Coronary artery (tissue), 2 donors: ENCODE data around the gene IL31.

ENCODE experiments used
- DNase-seq: peaks from one replicate; pipeline ENCODE4 v3.0.0-alpha.2; 2017; ENCODE audit warnings: low spot score
- H3K27ac ChIP-seq, 2 donors: fragments of 200-600 bp; sonication (generic); one replicate each; pipeline ENCODE4 v1.5.1; 2016 to 2019
- H3K4me3 ChIP-seq: fragments of 200-600 bp; sonication (generic); 2 replicates; pipeline ENCODE4 v1.5.1; 2016; ENCODE audit warnings: mild to moderate bottlenecking, moderate library complexity
- CTCF ChIP-seq: fragments of 200-600 bp; sonication (generic); IDR thresholded peaks from one replicate; pipeline ENCODE4 v1.5.1; 2019; ENCODE audit warnings: antibody characterized with exemption

The IL31 gene

DNA sequence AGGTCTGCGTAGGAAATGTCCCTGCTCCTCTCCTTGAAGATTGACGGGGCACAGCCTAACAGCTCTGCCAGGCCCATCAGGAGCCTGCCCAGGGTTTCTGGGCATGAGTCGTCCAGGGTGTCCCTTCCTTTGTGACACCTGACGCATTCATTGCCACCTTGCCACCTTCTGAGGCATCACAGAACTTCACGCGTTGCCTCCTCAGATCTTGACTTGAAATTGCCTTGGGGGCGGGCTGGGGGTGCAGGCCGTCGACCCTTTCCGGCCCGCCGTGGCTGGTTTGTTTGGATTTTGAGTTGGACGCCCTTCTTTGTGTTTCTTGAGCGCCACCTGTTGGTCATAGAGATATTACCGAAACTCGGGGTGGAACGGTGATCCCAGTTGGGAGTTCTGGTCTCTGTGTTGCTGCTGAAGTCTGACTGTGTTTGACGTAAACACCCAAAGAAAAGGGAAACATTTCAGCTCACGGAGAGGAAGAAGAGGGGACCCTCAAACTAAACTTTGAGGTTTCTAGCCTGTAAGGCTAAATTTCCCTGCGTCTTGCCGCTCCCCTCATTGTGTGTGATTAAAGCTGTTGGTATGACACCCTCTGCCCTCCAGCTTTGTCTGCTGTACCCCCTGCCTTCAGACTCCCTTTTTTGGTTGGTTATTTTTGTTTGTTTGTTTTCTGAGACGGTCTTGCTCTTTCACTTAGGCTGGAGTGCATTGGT, 50.8 kb downstream of the IL31 start:
- no peak overlapping the region for H3K27ac ChIP-seq
- DNase-seq = no peak
- H3K4me3 ChIP-seq = peak overlapping the region; percentile 46
- peak; percentile 55 for TF ChIP-seq CTCF
